ENCODE measurements around the gene KLK13.

Gene KLK13

GRCh38 chr19:51007488-51007887 lies 57.4 kb downstream of the KLK13 start:
- TF ChIP-seq ESRRG (CRISPR knock-in tag; IDR thresholded peaks at IDR 0.05) (no peak), ZFP30 (CRISPR knock-in tag; IDR thresholded peaks at IDR 0.05) (no peak), PATZ1 (CRISPR knock-in tag; IDR thresholded peaks at IDR 0.05; ENCODE audit: borderline replicate concordance) (no peak), GLIS3 (CRISPR knock-in tag; IDR thresholded peaks at IDR 0.05) (no peak), RARB (CRISPR knock-in tag; IDR thresholded peaks at IDR 0.05) (no peak), TSHZ2 (CRISPR knock-in tag; IDR thresholded peaks at IDR 0.05) (no peak), BACH2 (CRISPR knock-in tag; IDR thresholded peaks at IDR 0.05; ENCODE audit: borderline replicate concordance) (no peak)
- no peak for ATAC-seq

- TF ChIP-seq ISL1 (CRISPR knock-in tag; IDR thresholded peaks at IDR 0.05) (no peak), ZNF70 (CRISPR knock-in tag; IDR thresholded peaks at IDR 0.05) (no peak), POU6F1 (CRISPR knock-in tag; IDR thresholded peaks at IDR 0.05; ENCODE audit: borderline replicate concordance, low read depth) (no peak), ZNF565 (CRISPR knock-in tag; conservative IDR thresholded peaks at IDR 0.05; ENCODE audit: low read depth) (no peak), GLIS3 (CRISPR knock-in tag; IDR thresholded peaks at IDR 0.05) (no peak), ESRRG (CRISPR knock-in tag; IDR thresholded peaks at IDR 0.05) (no peak), PPARA (CRISPR knock-in tag; IDR thresholded peaks at IDR 0.05; ENCODE audit: borderline replicate concordance) (no peak), RARB (CRISPR knock-in tag; IDR thresholded peaks at IDR 0.05) (no peak), BACH2 (CRISPR knock-in tag; IDR thresholded peaks at IDR 0.05; ENCODE audit: borderline replicate concordance) (no peak)
- no peak for ATAC-seq
These were observed 58.5 kb downstream of the KLK13 start for GRCh38 chr19:51006406-51006805.

Measured in SK-N-SH treated with all-trans-retinoic acid at 6 μM for 48 hours (cell line).